Head of caudate nucleus (tissue), 42 donors: ENCODE measurements around the gene KAT5.
"Not testable (repeated sequence)": the region's sequence is repeated elsewhere in the genome, so short reads cannot be mapped to it uniquely, and the experiment has no call there.

Experiments
- DNase-seq, 42 donors: peaks; one replicate each; pipeline versions ENCODE4 v3.0.0 to v3.0.0-alpha.2; 2020 to 2021; ENCODE audit warnings: mixed read lengths in 7 of 42
- intact Hi-C: fragments of 100-400 bp; cut with DNase I; formaldehyde crosslinking; loops from one replicate; pipeline ENCODE4 v1.15.0; 2022

The KAT5 gene

DNA sequence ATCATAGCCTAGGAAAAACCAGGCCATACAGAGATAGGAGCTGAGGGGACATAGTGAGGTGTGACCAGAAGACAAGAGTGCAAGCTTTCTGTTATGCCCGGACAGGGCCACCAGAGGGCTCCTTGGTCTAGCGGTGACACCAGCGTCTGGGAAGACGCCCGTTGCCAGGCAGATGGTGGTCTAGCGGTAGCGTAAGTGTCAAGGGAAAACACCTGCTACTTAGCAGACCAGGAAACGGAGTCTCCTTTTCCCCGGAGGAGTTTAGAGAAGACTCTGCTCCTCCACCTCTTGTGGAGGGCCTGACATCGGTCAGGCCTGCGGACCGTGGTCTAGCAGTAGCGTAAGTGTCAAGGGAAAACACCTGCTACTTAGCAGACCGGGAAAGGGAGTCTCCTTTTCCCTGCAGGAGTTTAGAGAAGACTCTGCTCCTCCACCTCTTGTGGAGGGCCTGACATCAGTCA is 5.7 kb upstream of the KAT5 start:
- DNase-seq = peak; percentile 42 to 90 (median 81)
- intact Hi-C loops = not testable (repeated sequence)

DNA sequence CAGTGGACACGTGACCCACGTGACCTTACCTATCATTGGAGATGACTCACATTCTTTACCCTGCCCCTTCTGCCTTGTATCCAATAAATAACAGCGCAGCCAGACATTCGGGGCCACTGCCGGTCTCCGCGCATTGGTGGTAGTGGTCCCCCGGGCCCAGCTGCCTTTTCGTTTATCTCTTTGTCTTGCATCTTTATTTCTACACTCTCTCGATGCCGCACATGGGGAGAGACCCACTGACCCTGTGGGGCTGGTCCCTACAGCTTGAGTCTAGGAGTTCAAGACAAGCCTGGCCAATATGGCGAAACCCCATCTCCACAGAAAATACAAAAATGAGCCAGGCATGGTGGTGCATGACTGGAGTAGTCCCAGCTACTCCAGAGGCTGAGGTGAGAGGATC is 5.0 kb upstream of the KAT5 start:
- intact Hi-C loops, DNase-seq: not testable (repeated sequence)

DNA sequence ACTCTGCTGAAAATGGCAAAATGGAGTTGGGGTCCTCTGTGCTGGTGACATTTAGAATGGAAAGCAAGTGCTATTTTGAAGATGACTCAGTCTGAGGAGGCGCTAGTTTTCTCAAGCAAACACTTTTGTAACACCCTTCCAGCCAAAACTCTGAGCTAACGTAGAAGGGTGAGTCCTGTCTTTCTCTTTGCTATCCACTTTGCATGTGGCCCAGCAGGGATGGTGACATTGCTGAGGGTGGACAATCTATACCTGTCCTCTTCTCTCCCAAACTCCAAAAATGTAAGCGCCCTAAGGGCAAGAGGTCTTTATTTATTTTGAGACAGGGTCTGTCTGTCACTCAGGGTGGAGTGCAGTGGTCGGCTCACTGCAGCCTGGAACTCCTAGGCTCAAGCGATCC is 3.6 kb upstream of the KAT5 start:
- intact Hi-C loops = no loop called here
- no peak for DNase-seq

DNA sequence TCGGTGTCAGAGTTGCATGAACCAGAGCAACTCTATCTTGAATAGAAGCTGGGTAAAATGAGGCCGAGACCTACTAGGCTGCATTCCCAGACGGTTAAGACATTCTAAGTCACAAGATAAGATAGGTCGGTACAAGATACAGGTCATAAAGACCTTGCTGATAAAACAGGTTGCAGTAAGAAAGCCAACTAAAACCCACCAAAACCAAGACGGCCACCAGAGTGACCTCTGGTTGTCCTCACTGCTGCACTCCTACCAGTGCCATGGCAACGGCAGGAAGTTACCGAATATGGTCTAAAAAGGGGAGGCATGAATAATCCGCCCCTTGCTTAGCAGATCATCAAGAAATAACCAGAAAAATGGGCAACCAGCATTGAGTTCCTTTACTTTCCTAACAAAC is 2.4 kb upstream of the KAT5 start:
- intact Hi-C loops = loop anchor here (5.0 to 10.0 kb wide), 2 partner anchors 85 to 108 kb away; no protein-coding TSS in a partner anchor
- DNase-seq = no peak

DNA sequence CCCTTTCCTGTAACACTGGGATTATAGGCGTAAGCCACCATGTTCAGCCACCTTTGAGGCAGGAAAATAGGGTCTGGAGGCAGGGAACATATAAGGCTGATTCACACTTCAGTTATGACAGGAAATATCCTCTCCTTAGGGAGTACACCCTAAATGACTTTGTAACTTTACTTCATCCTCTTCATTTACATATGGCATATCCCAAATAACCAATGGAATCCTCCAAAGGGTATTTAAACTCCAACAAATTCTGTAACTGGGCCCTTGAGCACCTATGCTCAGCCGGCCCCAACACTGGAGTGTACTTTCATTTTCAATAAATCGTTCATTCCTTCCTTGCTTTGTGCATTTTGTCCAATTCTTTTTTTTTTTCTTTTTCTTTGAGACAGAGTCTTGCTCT is 1.6 kb upstream of the KAT5 start:
- intact Hi-C loops = loop anchor here (5.0 to 10.0 kb wide), 2 partner anchors 86 to 107 kb away; no protein-coding TSS in a partner anchor
- no peak for DNase-seq

DNA sequence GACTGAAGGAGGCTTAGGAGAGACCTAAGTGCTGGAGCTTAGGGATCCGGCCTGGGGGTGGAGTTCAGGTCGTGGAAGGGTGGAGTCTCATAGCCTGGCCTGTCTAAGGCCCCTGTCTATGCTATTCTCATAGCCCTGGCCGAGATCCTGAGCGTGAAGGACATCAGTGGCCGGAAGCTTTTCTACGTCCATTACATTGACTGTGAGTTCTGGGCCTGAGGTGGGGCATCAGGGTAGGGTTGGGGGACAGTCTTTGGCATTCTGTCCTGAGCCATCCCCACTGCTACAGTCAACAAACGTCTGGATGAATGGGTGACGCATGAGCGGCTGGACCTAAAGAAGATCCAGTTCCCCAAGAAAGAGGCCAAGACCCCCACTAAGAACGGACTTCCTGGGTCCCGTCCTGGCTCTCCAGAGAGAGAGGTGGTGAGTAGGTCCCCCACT is 603 bp downstream of the KAT5 start:
- intact Hi-C loops = loop anchor here (2.0 to 10.0 kb wide), 3 partner anchors 50 to 105 kb away; partner anchors contain the start of gene RELA

DNA sequence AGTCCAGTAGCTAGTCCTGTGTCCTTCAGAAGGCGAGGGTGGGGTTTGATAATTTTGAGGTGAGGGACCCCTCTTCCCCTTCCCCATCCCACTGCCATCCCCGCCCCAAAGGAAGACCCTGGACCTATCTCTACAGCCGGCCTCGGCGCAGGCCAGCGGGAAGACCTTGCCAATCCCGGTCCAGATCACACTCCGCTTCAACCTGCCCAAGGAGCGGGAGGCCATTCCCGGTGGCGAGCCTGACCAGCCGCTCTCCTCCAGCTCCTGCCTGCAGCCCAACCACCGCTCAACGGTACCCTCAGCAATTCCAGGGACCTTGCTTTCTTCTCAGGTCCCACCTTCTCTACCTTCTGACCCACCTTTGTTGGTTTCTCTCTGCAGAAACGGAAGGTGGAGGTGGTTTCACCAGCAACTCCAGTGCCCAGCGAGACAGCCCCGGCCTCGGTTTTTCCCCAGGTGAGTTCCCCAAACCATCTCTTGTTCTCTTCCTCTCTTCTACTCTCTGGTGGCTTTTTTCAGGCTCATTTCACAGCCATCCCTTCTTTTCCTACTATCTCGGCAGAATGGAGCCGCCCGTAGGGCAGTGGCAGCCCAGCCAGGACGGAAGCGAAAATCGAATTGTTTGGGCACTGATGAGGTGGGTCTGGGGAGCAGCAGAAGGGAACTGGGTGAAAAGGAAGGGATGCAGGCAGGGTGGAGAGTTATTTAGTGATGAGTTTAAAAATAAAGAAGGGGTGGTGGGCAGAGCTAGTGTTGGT is 1.3 kb downstream of the KAT5 start:
- DNase-seq = peak in 1 of 42 donors; percentile 17
- intact Hi-C loops = loop anchor here (2.0 to 10.0 kb wide), 3 partner anchors 51 to 104 kb away; partner anchors contain the start of gene RELA

More for the DNA sequence above, 603 bp downstream of the KAT5 start:
- no peak for DNase-seq

DNA sequence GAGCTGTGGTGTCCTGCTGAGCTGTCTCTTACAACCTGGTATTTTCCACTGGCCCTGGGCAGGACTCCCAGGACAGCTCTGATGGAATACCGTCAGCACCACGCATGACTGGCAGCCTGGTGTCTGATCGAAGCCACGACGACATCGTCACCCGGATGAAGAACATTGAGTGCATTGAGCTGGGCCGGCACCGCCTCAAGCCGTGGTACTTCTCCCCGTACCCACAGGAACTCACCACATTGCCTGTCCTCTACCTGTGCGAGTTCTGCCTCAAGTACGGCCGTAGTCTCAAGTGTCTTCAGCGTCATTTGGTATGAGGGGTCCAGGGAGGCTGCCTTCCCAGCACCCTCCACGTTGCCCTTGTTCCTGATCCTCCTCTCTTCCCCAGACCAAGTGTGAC is 2.4 kb downstream of the KAT5 start:
- DNase-seq = peak in 1 of 42 donors; percentile 9
- intact Hi-C loops = loop anchor here (5.0 to 10.0 kb wide), 2 partner anchors 90 to 103 kb away; no protein-coding TSS in a partner anchor

DNA sequence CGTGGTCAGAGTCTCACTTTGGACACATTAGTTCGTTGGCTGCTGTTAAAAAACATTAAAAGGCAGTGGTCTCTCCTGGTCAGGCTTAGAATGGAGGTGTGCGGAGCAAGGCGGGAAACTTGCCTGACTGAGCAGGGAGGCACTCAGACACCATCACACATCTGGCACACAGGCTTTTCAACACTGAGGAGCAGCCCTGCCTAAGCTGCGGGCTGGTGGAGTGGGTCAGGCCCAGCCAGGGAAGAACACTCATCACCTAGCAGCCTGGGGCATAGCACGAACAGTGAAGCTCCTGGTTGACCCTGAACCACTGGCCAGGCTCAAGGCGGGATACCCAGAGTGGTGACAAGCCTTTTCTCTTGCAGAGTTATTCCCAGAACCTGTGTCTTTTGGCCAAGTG is 4.2 kb downstream of the KAT5 start:
- intact Hi-C loops = loop anchor here (10.0 kb wide), 1 partner anchor 92 kb away; no protein-coding TSS in a partner anchor
- no peak for DNase-seq

DNA sequence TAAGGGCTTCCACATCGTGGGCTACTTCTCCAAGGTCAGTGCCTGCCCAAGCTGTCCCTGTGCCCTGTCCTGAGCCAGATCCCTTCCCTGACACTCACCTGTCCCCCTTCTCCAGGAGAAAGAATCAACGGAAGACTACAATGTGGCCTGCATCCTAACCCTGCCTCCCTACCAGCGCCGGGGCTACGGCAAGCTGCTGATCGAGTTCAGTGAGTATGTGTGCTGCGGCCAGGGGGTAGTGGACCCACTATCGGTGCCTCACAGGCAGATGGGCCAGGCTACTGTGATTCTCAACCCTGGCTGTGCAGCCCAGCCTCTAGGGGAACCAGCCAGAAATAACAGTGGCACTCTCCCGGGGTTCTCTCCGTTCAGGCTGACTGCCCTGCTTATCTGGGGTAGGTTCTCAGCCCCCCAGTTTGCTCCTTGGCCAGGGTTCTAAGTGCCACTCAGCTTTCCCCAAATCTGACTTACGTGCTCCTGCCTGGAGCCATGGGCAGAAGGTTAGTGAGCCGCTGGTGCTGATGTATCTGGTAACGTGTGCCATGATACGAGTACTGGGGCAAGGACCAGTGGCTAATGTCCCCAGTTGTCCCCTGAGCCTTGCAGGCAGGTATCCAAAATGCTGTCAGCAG is 4.8 kb downstream of the KAT5 start:
- peak in 2 of 42 donors; percentile 9 to 20 for DNase-seq
- intact Hi-C loops = loop anchor here (10.0 kb wide), 1 partner anchor 92 kb away; no protein-coding TSS in a partner anchor

DNA sequence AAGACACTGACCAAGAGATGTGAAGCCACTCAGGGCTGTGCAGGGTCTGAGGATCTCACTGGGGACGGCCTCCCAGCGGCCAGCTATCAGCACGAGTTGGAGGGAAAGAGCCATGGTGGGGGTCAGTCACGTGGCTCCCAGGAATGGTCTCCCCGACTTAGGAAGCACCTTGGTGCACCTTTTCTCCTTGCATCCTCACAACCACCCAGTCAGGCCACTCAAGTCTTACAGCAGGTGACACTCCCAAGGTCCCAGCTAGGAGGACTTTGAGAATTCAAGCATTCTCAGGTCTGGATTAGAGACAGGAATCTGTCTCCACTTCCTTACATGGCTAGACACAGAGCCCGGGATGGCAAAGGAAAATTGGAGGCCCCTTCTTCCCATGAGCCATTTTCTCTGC is 5.9 kb downstream of the KAT5 start:
- intact Hi-C loops = loop anchor here (10.0 kb wide), 1 partner anchor 93 kb away; no protein-coding TSS in a partner anchor
- DNase-seq = peak in 1 of 42 donors; percentile 32

DNA sequence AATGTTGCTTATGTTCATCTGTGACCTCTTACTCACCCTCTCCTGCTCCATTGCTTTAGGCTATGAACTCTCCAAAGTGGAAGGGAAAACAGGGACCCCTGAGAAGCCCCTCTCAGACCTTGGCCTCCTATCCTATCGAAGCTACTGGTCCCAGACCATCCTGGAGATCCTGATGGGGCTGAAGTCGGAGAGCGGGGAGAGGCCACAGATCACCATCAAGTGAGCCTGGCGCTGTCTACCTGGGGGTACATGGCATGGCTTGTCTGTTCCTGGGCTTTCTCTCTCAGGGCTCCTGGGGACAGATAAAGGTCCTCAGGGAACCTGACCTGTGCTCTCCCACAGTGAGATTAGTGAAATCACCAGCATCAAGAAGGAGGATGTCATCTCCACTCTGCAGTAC is 6.5 kb downstream of the KAT5 start:
- no peak for DNase-seq
- intact Hi-C loops = loop anchor here (10.0 kb wide), 1 partner anchor 94 kb away; no protein-coding TSS in a partner anchor

DNA sequence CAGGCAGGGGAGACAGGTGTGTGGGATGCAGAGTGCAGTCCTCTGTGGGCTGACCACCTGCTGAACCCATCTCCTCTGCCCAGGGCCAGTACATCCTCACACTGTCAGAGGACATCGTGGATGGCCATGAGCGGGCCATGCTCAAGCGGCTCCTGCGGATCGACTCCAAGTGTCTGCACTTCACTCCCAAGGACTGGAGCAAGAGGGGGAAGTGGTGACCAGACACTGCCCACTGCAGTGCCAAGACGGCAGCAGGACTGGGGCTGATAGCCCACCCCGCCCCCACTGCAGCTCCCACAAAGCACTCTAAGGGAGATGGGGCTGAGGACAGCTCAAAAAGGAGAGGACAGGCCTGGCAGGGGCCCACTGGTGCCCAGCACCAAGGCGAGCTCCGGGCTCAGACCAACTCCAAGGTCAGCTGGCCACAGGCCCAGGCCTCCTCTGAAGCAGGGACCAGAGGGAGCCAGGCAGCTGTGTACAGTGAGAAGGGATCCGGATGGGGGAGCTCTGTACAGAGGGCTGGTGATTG is 7.0 kb downstream of the KAT5 start:
- intact Hi-C loops = loop anchor here (10.0 kb wide), 1 partner anchor 94 kb away; no protein-coding TSS in a partner anchor
- peak in 1 of 42 donors; percentile 12 for DNase-seq

DNA sequence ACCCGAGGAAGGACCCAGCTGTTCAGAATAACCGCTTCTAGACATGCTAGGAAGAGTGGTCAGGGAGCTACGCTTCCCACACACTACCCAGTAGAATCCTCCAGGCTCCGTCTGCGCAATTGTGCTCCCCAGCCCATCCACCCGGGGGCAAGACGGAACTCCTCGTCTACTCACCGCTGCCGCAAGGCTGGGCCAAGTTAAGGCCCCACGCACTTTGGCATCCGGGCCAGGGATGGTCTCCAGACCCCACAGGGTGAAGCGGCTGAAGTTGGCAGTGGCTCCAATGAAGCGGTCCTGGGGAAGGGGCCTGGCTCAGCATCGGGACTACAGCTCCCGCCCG is 7.8 kb downstream of the KAT5 start:
- peak in 12 of 42 donors; percentile 25 to 46 (median 37) for DNase-seq
- intact Hi-C loops = loop anchor here (10.0 kb wide), 1 partner anchor 95 kb away; no protein-coding TSS in a partner anchor

DNA sequence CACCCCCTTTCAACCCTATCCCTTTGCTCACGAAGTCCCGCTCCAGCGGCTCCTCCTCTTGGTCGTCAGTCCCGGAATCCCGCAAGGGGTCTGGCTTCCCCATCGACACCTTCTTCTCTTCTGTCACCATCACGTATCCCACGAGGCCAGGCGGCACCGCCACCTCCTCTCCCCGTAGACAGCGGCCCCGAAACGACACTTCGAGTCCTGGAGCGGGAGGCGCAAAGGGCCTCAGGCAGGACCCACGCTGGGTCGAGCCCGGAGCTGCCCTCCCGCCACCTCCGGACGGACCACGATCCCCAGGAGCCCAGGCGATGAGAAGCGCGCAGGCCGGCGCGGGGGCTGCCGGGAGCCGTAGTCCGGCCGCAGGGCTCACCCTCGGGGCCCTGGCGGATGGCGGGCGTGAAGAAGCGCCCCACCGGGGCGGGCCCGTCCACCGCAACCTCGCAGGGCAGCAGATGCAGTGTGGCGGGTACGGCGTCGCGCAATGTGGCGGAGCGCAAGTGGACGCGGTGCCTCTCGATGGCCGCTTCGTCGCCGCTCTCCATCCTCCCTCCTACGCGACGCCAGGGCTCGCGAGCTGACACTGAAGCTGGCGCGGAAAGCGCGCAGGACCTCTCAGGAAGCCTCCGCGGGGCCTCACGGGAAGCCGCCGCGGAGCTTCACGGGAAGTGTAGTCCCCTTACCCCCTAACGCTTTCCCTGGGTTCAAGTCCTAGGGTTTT is 8.3 kb downstream of the KAT5 start, which contains the start of gene RNASEH2C:
Gene RNASEH2C (minus strand): TSS at position 588 of the 724 bp plus-strand sequence. CDS start 40 bp downstream, at position 548.
- intact Hi-C loops = no loop called here
- DNase-seq = peak; percentile 80 to 95 (median 90)

DNA sequence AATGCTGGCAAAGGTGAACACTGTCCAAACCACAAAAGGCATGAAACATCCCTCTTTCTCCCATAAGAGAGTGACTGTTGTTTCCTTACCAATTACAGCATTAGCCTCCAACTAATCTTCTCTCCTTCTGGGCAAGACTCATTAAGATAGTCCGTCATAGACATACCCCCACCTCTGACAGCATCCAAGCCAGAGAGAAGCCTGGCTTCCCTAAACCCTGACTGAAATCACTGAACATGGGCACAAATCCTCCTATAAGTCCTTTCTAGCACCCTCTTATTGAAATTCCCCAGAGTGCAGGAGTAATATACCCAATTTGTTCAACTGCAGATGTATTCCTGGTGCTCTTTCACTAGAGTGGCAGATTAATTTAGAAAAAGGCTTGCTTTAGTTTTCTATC is 10.2 kb downstream of the KAT5 start:
- DNase-seq = no peak
- intact Hi-C loops = no loop called here

DNA sequence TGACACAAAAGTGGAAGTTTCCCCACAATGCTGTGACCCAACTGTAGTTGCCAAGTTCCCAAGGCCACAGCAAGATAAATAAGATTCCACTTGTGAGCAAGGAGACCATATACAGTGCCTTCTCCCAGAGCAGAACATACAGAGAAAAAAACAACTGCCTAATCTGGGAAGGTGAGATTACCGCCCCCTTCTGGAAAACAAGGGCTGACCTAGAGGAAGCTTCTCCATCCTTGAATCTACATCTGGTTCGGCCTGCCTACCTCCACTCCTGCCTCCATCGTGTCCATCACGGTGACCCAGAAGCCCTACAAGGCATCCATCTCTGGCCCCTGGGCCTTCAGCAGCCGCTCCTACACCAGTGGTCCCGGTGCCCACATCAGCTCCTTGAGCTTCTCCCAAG is 14.6 kb downstream of the KAT5 start:
- intact Hi-C loops = no loop called here
- no peak for DNase-seq

DNA sequence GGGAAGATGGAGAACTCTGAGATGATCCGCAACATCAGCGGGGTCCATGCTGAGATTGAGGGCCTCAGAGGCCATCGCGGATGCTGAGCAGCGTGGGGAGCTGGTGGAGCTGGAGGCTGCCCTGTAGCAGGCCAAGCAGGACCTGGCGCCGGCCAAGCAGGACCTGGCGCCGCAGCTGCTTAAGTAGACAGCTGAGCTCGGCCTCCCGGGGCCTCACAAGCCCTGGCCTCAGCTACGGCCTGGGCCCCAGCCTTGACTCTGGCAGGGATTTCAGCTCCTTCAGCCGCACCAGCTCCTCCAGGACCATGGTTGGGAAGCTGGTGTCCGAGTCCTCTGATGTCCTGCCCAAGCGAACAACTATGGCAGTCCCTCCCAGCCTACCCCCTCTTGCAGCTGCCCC is 15.8 kb downstream of the KAT5 start:
- DNase-seq = no peak
- intact Hi-C loops = no loop called here

DNA sequence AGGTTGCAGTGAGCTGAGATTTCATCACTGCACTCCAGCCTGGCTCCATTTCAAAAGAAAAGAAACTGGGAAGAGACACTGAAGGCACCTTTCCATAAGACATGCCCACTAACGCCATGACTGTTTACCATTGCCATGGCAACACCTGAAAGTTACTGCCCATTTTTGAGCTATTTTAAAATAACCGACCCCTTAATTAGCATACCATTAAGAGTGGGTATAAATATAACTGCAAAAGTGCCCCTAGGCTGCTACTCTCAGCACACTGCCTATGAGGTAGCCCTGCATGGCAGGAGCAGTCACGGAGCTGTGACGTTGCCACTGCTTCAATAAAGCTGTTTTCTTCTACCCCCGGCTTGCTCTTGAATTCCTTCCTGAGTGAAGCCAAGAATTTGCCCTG is 18.4 kb downstream of the KAT5 start:
- intact Hi-C loops = no loop called here
- no peak for DNase-seq
